Adrenal gland (tissue), 12 donors: ENCODE data around the gene HMGB4. TPM values are rescaled to one million over a fixed set of nuclear protein-coding genes. Genes with fewer than 3 reads are reported as not detected.

Source experiments
- DNase-seq, 7 donors: peaks; one replicate each; pipeline ENCODE4 v3.0.0-alpha.2; 2019 to 2020
- H3K27ac ChIP-seq, 5 donors: fragments of 200-600 bp; sonication (generic) in 4 of 5; 1 replicate in 3 of 5; 2 replicates in 2 of 5; pipeline versions ENCODE4 v1.5.1 to v1.8.0; 2016 to 2020; ENCODE audit warnings: mild to moderate bottlenecking in 1 of 5
- H3K27me3 ChIP-seq: fragments of 200-600 bp; 2 replicates; pipeline ENCODE4 v1.8.0; 2021
- H3K36me3 ChIP-seq, 2 donors: fragments of 200-600 bp; replicated peaks in 1 of 2; 1 replicate in 1 of 2; 2 replicates in 1 of 2; pipeline versions ENCODE4 v1.5.1 to v1.8.0; 2018 to 2022
- H3K4me1 ChIP-seq, 2 donors: fragments of 200-600 bp; replicated peaks in 1 of 2; 1 replicate in 1 of 2; 2 replicates in 1 of 2; pipeline versions ENCODE4 v1.5.1 to v1.8.0; 2018 to 2021
- H3K4me3 ChIP-seq, 4 donors: fragments of 200-600 bp; sonication (generic) in 3 of 4; one replicate each; pipeline ENCODE4 v1.5.1; 2016 to 2018
- H3K9me3 ChIP-seq, 3 donors: fragments of 200-600 bp; sonication (generic) in 1 of 3; replicated peaks in 1 of 3; 1 replicate in 2 of 3; 2 replicates in 1 of 3; pipeline versions ENCODE4 v1.5.1 to v1.8.0; 2016 to 2021
- CTCF ChIP-seq, 6 experiments: fragments of 450-650 bp in 4 of 6; fragments of 200-600 bp in 2 of 6; sonication (generic) in 1 of 6; IDR thresholded peaks; 1 replicate in 5 of 6; 2 replicates in 1 of 6; pipeline versions ENCODE4 v1.5.1 to v1.8.0; 2016 to 2021; ENCODE audit warnings: antibody characterized with exemption in 6 of 6, mild to moderate bottlenecking in 2 of 6, moderate library complexity in 1 of 6
- POLR2A ChIP-seq, 2 donors: fragments of 450-650 bp; IDR thresholded peaks; one replicate each; pipeline ENCODE4 v1.6.1; 2017; ENCODE audit warnings: antibody characterized with exemption in 2 of 2, mild to moderate bottlenecking in 2 of 2, moderate library complexity in 1 of 2
- WGBS, 4 donors: extraction: QIAGEN DNeasy Blood & Tissue Kit in 2 of 4; methylation state at CpG; one replicate each; pipeline versions ENCODE4 v1.1.5 to v1.1.7; 2013 to 2017; 5-methylcytosine and 5-hydroxymethylcytosine counted together
- intact Hi-C, 2 donors: fragments of 100-400 bp; cut with DNase I; formaldehyde crosslinking; loops; one replicate each; pipeline versions ENCODE4 v1.14.1 to v1.15.0; 2022 to 2023
- polyA plus RNA-seq, 3 donors: library from polyadenylated mRNA; stranded (reverse); fragments of 200-250 nt in 2 of 3; fragments of 350-450 nt in 1 of 3; fragmentation: Illumina TruSeq in 1 of 3; extraction: RNeasy Lipid Tissue Mini Kit (QIAGEN cat#74804) in 1 of 3; gene quantifications; one replicate each; pipeline ENCODE4 v1.2.3, GENCODE V29; 2013 to 2014
- total RNA-seq, 9 donors: library from RNA; depleted of rRNA in 4 of 9; stranded (reverse); fragments of >200 nt in 4 of 9; fragments of 120-200 nt in 1 of 9; fragmentation: NEBNext Ultra II Directional in 1 of 9; extraction: Animal tissue kit (Norgen Biotek cat#: 25700) in 1 of 9; gene quantifications; one replicate each; pipeline versions ENCODE4 v1.1.0 to v1.2.4, GENCODE V29; 2013 to 2023
- donor health status: healthy with polysubstance abuse.
- donor health status: Bipolar disorder and iron deficiency.
- donor health status: DM: yes; HTN: yes; CAD: no.
- donor health status: DM: no; HTN: no; CAD: no.
- donor health status: DM: no; HTN: no; CAD: no.
- donor health status: DM: yes; HTN: yes; CAD: no.

The HMGB4 gene
- total and polyA plus RNA-seq, 12 donors = not detected

GRCh38 chr1:33822396-33822795 lies 41.5 kb upstream of the HMGB4 start:
- no peaks in the 10 kb centered on the region for H3K9me3 ChIP-seq
- no peak overlapping the region for H3K4me3 ChIP-seq
- DNase-seq = no peak
- TF ChIP-seq CTCF (IDR thresholded peaks at IDR 0.05) = no peak
- no peak for TF ChIP-seq POLR2A (IDR thresholded peaks at IDR 0.05)
- H3K4me1 ChIP-seq = no peaks in the 10 kb centered on the region
- intact Hi-C loops = no loop called here
- no peaks in the 10 kb centered on the region for H3K36me3 ChIP-seq
- no peak overlapping the region for H3K27ac ChIP-seq
- WGBS, 4 donors = 67 to 80% (median 76%) methylated on average over 4 to 6 of the region's 6 CpGs
- no peaks in the 10 kb centered on the region for H3K27me3 ChIP-seq

- intact Hi-C loops = no loop called here
Measured at GRCh38 chr1:33823401-33823800, 40.5 kb upstream of the HMGB4 start.

GRCh38 chr1:33823830-33824229 lies 40.0 kb upstream of the HMGB4 start:
- no peak overlapping the region for H3K4me3 ChIP-seq
- no peak for DNase-seq
- H3K4me1 ChIP-seq = no peaks in the 10 kb centered on the region
- WGBS, 4 donors = 60 to 100% (median 82%) methylated on average over 1 of the region's 1 CpG
- no peaks in the 10 kb centered on the region for H3K9me3 ChIP-seq
- no peak overlapping the region for H3K27ac ChIP-seq
- TF ChIP-seq CTCF (IDR thresholded peaks at IDR 0.05) = no peak
- TF ChIP-seq POLR2A (IDR thresholded peaks at IDR 0.05) = no peak
- intact Hi-C loops = no loop called here
- no peaks in the 10 kb centered on the region for H3K36me3 ChIP-seq
- no peaks in the 10 kb centered on the region for H3K27me3 ChIP-seq

More at GRCh38 chr1:33823401-33823800, 40.5 kb upstream of the HMGB4 start:
- Histone ChIP-seq H3K27me3 (no peaks in the 10 kb centered on the region), H3K9me3 (no peaks in the 10 kb centered on the region), H3K36me3 (no peaks in the 10 kb centered on the region), H3K4me1 (no peaks in the 10 kb centered on the region), H3K4me3 (no peak overlapping the region), H3K27ac (no peak overlapping the region)
- TF ChIP-seq CTCF (IDR thresholded peaks at IDR 0.05) = no peak
- no peak for TF ChIP-seq POLR2A (IDR thresholded peaks at IDR 0.05)
- 94 to 100% (median 95%) methylated on average over 1 to 2 of the region's 2 CpGs for WGBS, 4 donors
- DNase-seq = no peak

- TF ChIP-seq POLR2A (IDR thresholded peaks at IDR 0.05) (no peak), CTCF (IDR thresholded peaks at IDR 0.05) (no peak)
- 90 to 97% (median 92%) methylated on average over 6 of the region's 6 CpGs for WGBS, 4 donors
- Histone ChIP-seq H3K36me3 (no peaks in the 10 kb centered on the region), H3K27ac (no peak overlapping the region), H3K9me3 (no peaks in the 10 kb centered on the region), H3K4me1 (no peaks in the 10 kb centered on the region), H3K4me3 (no peak overlapping the region), H3K27me3 (no peaks in the 10 kb centered on the region)
- intact Hi-C loops = no loop called here
- DNase-seq = no peak
Measured at GRCh38 chr1:33824321-33824720, 39.6 kb upstream of the HMGB4 start.
